ENCODE data around the gene SEC24B. TPM values are rescaled to one million over a fixed set of nuclear protein-coding genes. Genes with fewer than 3 reads are reported as not detected.

SEC24B gene
- total RNA-seq, 2 donors from 2014 or later: 27.2 to 39.1 TPM

GRCh38 chr4:109395694-109396093 is 37.9 kb upstream of the SEC24B start:
- Histone ChIP-seq H3K4me1 (ENCODE audit: control insufficient read depth in 1 of 2, low read depth in 2 of 2) (no peaks in the 10 kb centered on the region), H3K27me3 (replicated peaks; ENCODE audit: insufficient read depth) (no peaks in the 10 kb centered on the region), H3K4me3 (no peak overlapping the region), H3K27ac (no peak overlapping the region), H3K36me3 (no peaks in the 10 kb centered on the region), H3K9me3 (no peaks in the 10 kb centered on the region)
- TF ChIP-seq CTCF (IDR thresholded peaks at IDR 0.05): no peak
- ATAC-seq (ENCODE audit: insufficient number of reproducible peaks, low FRiP score, low read depth) (no peak), DNase-seq (ENCODE audit: low spot score) (no peak)

- H3K27me3 ChIP-seq (replicated peaks; ENCODE audit: insufficient read depth): no peaks in the 10 kb centered on the region
- TF ChIP-seq CTCF (IDR thresholded peaks at IDR 0.05): no peak
- H3K9me3 ChIP-seq: no peaks in the 10 kb centered on the region
- DNase-seq (ENCODE audit: low spot score) (no peak), ATAC-seq (ENCODE audit: insufficient number of reproducible peaks, low FRiP score, low read depth) (no peak)
- no peak overlapping the region for H3K27ac ChIP-seq
- no peak overlapping the region for H3K4me3 ChIP-seq
- no peaks in the 10 kb centered on the region for H3K36me3 ChIP-seq
- no peaks in the 10 kb centered on the region for H3K4me1 ChIP-seq (ENCODE audit: control insufficient read depth in 1 of 2, low read depth in 2 of 2)
Observed at GRCh38 chr4:109398928-109399327, 34.7 kb upstream of the SEC24B start.

- H3K9me3 ChIP-seq: no peaks in the 10 kb centered on the region
- no peaks in the 10 kb centered on the region for H3K4me1 ChIP-seq (ENCODE audit: control insufficient read depth in 1 of 2, low read depth in 2 of 2)
- no peaks in the 10 kb centered on the region for H3K36me3 ChIP-seq
- H3K4me3 ChIP-seq: no peak overlapping the region
- no peaks in the 10 kb centered on the region for H3K27me3 ChIP-seq (replicated peaks; ENCODE audit: insufficient read depth)
- TF ChIP-seq CTCF (IDR thresholded peaks at IDR 0.05): peak; percentile 55
- no peak for DNase-seq (ENCODE audit: low spot score)
- ATAC-seq (ENCODE audit: insufficient number of reproducible peaks, low FRiP score, low read depth): peak; percentile 86
- no peak overlapping the region for H3K27ac ChIP-seq
Observed at GRCh38 chr4:109406337-109406931, 27.2 kb upstream of the SEC24B start.

- H3K4me3 ChIP-seq: no peak overlapping the region
- H3K9me3 ChIP-seq: no peaks in the 10 kb centered on the region
- no peak for TF ChIP-seq CTCF (IDR thresholded peaks at IDR 0.05)
- ATAC-seq (ENCODE audit: insufficient number of reproducible peaks, low FRiP score, low read depth) (no peak), DNase-seq (ENCODE audit: low spot score) (no peak)
- H3K27me3 ChIP-seq (replicated peaks; ENCODE audit: insufficient read depth): no peaks in the 10 kb centered on the region
- no peak overlapping the region for H3K27ac ChIP-seq
- H3K4me1 ChIP-seq (ENCODE audit: control insufficient read depth in 1 of 2, low read depth in 2 of 2): no peaks in the 10 kb centered on the region
- no peaks in the 10 kb centered on the region for H3K36me3 ChIP-seq
Observed at GRCh38 chr4:109407027-109407737, 26.4 kb upstream of the SEC24B start.

- Histone ChIP-seq H3K9me3 (no peaks in the 10 kb centered on the region), H3K4me3 (no peak overlapping the region), H3K4me1 (ENCODE audit: control insufficient read depth in 1 of 2, low read depth in 2 of 2) (no peaks in the 10 kb centered on the region), H3K36me3 (no peaks in the 10 kb centered on the region), H3K27ac (no peak overlapping the region), H3K27me3 (replicated peaks; ENCODE audit: insufficient read depth) (no peaks in the 10 kb centered on the region)
- ATAC-seq (ENCODE audit: insufficient number of reproducible peaks, low FRiP score, low read depth) (no peak), DNase-seq (ENCODE audit: low spot score) (no peak)
- TF ChIP-seq CTCF (IDR thresholded peaks at IDR 0.05): no peak
Observed at GRCh38 chr4:109408711-109409110, 24.9 kb upstream of the SEC24B start.

All from thoracic aorta (tissue), 2 donors.